Stimulated activated CD8-positive, alpha-beta memory T cell treated with anti-CD3 and anti-CD28 coated beads, Interleukin-12 subunit alpha, Interleukin-12 subunit beta, amount 100 ng/mL, for 1 hour (primary cell): ENCODE data around the gene PHACTR1.
"Not testable (repeated sequence)": the region's sequence is repeated elsewhere in the genome, so short reads cannot be mapped to it uniquely, and the experiment has no call there.

Experiments
- DNase-seq: peaks from one replicate; pipeline ENCODE4 v3.0.0-alpha.2; 2020; ENCODE audit warnings: low read depth

PHACTR1 gene

DNA sequence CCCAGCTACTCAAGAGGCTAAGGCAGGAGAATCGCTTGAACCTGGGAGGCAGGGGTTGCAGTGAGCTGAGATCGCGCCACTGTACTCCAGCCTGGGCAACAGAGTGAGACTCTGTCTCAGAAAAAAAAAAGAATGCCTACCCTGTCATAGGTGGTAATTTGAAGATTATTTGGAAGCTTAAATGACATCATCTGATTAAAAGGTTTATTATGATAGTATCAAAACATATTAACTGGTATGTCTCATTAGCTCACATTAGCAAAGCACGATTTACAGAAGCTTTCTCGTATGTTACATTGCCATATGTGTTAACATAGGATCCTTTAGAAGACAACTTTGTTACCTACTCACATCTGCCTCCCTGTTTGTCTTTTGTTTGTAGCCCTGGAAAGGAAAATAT is 443.3 kb downstream of the PHACTR1 start:
- not testable (repeated sequence) for DNase-seq

DNA sequence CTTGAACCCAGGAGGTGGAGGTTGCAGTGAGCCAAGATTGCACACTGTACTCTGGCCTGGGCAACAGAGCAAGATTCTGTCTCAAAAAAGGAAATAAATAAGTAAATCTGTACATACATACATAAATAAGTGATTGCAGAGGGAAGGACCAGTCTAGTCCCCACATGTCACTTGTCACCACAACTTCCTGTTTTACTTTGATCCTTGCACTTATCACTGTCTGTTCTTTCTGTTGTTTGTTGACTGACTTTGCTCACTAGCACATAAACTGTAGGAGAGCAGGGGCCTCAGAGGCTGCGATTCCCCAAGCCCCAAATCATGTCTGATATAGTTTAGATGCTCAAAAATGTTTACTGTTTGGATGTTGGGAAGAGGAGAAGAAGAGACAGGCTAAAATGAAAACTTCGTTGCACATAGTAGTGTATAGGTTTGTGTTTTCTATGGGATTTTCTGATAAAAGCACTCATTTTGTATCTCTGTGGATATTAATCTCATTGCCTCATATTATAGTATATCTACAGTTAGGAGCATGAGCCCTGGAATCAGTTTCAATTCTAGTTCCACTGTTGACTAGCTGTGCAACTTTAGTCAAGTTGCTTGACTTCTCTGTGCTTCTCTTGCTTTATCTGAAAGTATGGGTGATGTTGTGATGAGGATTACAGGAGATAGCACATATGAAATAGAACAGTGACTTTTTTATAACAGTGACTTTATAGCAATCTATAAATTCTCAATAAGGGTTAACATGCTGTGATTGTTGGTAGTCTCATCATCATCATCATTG is 446.8 kb downstream of the PHACTR1 start:
- no peak for DNase-seq

DNA sequence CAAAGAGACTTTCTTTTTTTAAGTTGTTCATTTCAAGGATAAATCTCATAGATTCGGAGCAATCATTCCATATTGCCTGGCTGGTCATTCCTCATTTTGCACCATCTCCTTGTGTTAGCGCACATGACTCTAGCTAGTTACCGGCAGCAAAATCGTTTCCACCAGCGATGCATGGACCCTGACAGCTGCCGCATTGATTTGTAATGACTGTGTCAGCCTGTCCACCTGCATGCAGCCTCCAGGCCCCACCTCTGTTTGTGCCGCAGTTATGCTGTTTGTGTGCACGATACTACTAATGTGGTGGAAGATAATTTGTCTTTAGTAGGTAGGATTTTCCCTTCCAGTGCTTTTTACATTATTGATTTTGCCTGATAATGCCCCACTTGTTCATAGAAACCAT is 447.7 kb downstream of the PHACTR1 start:
- DNase-seq = no peak

DNA sequence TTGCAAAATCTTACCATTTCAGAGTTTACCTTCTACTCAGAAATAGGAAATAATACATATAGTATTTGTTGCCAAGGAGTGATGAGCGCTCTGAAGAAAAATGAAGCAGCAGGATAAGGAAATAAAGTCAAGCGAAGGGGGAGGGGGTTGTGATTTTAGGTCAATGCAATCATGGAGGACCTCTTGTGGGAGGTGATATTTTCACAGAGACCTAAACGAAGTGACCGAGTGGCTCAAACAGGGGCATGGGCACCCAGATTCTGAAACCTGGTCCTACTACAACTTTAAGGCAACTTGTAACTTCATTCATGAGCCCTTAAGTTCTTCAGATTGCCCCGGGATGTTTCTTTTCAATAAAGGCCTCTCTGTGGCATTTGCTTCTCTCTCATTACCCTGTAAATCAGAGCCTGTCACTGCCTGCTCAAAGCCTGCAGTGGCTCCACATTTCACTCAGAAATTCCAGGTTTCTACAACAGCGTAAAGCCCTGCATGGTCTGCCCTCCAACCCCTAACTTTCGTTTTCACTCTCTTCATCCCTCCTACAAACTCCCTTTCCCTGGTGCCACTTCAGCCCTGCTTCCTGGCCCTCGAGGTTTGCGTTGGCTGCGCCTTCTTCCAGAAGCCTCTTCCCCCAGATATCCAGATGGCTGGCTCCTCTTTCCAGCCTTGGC is 449.1 kb downstream of the PHACTR1 start:
- DNase-seq = no peak

DNA sequence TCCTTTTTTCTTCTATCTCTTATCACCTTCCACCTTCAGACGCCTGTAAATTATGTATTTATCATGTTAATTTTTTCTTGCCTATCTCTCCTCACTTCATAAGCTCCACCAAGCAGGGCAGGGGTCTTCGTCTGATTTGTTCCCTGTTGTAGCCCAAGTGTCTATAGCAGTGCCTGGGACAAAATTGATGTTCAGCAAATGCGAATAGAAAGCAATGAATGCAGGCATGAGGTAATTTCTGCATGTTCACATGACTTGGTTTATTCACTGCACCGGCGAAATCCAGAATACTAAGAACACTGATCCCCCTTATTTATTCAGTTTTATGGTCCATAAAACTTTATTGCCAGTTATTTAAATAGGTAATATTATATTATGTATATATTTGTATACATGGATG is 449.7 kb downstream of the PHACTR1 start:
- no peak for DNase-seq

DNA sequence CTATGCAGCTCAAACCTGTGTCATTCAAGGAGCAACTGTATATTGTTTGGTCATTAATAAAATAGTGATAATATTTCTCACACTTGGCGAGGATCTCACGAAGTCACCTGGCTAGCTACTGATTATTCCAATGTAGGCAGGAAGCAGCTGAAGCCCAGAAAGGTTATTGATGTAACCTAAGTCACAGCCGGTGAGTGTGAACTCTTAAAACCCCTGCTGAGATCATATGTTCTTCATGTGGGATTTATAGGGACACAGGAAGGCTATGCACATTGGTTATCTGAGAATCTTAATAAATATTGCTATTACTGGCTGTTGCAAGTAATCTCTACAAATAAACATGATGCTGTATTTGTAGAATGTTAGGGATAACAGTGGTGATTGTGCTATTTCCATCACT is 450.3 kb downstream of the PHACTR1 start:
- no peak for DNase-seq

DNA sequence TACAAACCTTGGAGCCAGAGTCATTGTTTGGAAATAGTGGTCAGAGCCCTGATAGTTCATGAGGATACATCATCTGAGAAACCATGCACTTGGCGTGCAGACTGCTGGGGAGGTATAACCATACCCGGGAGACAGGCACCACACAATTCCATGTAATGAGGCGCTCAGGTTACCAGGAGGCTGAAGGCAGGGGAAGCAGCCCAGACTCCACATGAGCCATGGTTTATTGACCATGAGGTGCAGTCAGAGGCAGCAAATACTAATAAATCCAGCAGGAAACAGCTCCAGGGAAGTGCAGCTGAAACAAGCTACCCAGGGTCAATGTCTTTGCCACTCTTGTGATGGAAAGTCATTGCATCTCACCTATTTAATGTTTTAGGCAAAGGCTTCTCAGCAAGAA is 455.7 kb downstream of the PHACTR1 start:
- no peak for DNase-seq

DNA sequence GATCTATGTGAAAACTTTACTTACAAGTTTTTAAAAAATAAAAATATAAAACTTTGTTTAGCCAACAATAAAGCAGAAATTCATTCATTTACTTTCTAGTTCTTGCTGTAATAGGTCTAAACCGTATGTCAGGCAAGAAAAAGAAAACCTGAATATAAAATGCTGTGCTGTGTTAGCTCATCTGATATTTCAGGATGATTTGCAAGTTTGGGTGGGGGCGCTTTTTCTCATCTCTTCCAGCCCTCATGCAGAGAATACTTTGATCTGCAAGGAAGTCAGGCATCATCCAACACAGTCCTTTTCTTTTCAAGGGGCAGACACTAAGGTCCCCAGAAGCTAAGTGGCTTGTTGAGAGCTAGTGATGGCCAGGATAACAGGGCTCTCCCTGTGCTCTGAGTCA is 458.5 kb downstream of the PHACTR1 start:
- DNase-seq = no peak

DNA sequence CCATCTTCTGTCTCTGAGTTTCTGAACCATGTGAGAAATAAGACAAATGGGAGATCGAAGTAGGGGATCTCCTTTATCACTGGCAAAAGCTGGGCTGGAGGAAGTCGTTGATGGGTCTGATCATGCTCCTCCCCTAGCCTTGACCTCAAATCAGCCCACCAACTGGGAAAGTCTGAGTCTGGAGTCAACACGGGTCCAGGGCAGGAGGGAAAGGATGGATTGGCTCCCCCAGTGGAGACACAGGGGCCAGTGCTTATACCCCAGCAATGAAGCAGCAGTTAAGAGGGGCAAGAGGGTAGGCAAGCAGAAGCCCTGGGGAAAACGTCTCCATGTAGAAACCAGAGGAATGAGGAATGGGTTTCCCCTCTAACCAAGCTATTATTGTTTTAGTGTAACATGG is 459.2 kb downstream of the PHACTR1 start:
- no peak for DNase-seq

DNA sequence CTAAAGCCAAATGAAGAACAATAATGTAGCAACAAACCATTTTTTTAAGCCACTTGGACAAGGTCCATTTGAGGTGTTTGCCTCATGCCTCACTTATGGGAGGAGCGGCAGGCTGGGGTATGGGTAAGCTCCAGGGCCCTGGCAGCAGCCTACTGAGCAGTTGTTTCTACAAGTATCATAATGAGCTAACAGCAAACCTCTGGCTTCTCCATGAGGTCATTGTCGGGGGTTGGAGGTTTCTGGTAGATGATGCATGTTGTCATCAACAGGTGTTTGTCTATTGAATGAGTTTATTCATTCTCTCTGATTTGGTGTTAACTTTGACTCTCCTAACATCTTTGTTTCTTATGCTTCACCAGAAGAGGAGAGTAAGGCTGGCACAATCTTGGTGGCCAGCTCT is 461.1 kb downstream of the PHACTR1 start:
- DNase-seq = no peak

DNA sequence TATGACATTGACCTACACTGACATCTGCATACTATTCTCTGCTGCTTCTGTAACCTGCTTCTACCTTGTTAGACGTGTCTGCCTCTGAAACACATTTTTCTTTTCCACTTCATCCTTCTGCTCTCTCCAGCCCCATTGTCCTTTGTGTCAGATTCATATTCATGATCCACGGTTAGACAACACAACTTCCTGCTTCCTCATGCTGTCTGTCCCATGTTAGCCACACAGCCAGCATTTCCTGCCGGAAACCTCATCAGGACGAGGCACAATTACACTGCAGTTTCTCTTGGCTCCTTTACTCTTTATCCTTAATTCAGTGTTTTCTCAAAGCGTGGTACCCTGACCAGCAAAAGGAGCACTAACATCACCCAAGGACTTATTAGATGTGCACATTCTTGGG is 461.5 kb downstream of the PHACTR1 start:
- DNase-seq = no peak

DNA sequence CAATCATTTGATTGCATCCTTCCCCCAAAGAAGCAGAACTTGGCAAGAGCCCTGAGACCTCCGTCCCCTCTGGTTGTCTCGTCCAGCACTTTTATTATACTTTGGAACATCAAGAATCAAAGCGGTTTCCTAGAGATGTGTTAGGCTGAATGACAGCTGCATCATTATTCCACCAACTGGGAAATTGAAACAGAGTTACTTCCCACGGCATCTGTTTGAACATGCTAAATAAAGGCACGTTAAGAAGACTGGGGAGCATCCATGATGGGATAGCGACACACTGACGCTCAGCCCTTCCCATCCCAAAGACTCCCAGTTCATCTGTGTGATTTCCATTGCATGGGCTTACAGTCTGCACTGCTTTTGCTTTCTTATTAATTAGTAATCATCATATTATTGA is 464.0 kb downstream of the PHACTR1 start:
- DNase-seq = no peak

DNA sequence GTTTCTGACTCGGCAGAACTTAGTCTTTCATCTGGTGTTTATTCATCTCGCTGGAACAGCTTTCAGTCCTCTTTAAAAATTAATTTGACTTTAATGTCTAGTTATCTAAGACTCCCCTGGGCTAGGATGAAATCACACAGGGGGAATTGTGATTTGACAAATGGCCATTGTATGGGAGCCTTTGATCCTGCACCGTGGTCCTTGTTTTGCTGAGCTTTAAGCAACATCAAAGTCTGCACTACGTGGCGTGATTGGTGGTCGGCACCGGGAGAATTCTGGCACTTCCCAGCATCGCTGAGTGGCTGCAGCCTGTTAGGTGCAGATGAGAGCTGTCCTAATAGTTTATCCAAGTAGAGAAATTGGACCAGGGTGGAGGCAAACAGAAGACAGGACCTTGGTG is 464.8 kb downstream of the PHACTR1 start:
- no peak for DNase-seq

DNA sequence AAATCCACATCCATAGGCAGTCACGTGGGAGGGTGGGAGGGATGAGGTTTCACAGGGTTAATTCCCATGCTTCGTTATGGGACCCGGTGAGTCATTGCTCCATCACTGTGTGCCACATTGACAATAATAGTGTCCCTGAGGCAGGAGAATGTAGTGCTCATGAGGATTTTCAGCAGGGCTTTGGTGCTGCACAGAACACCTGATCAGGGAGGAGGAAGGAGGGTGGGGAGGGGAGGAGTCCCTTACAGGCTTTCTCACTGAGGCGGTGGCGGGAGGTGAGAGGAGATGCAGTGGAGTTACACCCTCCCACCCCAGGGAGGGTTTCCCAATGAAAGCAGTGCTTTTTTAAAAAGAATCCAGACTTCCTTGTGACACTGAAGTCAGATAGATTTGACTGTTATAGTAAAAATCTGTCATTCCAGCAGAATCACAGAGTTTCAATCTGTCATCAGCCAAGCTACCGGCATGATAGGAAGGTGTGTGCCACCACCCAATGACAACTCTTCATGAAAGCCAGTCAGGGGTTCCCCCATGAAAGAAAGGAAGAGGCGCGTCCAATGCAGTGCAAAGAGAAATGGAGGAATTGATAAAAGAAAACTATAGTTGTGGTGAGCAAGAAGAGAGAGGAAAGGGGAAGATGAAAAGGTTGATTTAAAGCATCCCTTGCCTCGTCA is 467.0 kb downstream of the PHACTR1 start:
- no peak for DNase-seq

DNA sequence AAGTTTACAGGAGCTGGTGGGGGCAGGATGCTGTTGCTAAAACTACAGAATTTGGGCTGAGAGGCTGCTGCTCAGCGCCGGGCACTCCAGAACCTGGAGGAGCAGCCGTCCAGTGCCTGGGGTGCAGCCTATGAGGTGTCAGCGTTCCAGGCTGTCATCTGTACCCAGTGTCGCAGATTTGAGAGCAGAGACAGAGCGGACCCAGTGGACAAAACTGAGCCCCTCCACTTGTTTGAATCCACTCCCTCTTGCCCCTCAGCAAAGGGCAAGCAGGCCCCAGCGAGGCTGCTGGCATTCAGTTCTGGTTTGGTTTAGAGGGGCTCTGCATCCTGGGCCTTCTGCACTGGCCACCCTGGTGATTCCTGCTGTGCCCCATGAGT is 467.5 kb downstream of the PHACTR1 start:
- DNase-seq = no peak

DNA sequence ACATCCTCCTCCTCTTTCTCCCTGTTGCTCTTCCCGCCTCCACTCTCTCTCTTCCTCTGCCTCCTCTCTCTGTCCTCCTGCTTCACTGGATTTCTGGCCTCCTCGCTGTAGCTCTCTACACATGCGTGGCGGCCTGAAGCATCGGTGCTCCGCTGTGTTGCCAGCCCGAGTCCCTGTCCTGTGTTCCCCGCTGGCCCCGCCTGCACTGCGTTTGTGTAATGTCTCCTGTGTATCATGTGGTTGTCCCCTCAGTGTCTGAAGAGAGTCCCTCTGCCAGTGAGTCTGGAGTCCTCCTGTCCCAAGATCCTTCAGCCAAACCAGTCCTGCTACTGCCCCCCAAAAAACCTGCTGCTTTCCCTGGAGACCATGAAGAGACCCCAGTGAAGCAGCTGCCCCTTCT is 468.0 kb downstream of the PHACTR1 start:
- no peak for DNase-seq

DNA sequence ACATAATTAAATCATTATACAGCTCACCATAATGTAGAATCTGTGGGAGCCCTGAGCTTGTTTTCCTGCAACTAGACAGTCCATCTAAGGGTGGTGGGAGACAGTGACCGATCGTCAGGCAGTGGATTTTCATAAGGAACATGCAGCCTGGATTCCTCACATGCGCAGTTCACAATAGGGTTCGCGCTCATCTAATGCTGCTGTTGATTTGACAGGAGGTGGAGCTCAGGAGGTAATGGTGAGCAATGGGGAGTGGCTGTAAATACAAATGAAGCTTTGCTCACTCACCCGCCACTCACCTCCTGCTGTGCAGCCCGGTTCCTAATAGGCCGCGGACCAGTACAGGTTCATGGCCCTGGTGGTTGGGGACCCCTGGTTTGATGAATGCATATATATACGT is 470.3 kb downstream of the PHACTR1 start:
- DNase-seq = no peak

DNA sequence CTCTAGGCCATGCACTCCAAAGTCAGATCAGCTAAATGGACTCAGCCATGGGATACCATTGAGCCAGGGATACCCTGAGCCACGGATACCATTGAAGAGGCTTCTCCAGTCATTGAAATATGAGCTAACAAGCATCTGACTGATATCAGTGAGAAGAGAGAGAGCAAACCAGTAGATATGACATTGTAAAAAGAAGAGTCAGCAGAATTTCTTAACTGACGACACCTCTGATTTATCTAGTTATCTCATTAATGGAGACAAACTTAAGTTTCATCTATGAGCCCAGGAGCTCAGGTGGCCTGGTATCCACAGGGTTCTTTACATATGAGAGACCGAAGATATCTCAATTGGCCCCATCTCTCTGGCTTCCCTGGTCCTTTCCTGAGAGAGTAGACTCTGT is 471.1 kb downstream of the PHACTR1 start:
- DNase-seq = no peak

DNA sequence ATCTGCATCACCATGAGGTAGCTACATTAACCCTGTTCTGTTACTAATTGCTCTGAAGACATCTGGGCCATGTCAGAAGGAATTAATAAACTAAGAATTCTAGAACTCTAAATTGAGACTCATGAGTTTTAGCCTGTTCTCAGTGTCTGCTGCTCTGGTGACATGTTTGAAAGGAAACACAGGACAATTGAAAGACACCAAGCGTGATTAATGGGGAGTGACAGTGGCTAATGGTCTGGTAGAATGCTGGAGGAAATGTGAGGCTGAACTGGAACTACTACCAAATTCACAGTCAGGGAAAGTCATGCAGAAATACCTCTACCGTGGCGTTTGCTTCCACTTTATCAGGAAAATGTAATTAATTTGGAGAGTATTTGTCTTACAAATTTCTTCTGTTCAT is 471.7 kb downstream of the PHACTR1 start:
- no peak for DNase-seq

DNA sequence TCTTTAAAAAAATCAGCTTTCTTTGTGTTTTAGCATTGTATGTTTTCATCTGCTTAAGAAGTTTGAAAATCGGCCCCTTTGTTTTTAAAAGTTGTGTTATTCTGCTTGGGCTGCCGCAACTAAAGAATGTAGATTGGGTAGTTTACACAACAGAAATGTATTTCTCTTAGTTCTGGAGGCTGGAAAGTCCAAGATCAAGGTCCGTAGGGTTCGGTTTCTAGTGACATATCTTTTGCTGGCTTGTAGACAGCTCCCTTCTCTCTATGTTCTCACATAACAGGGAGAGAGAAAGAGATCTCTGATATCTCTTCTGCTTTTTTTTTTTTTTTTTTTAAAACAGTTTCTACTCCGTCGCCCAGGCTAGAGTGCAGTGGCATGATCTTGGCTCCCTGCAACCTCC is 473.1 kb downstream of the PHACTR1 start:
- DNase-seq = no peak

DNA sequence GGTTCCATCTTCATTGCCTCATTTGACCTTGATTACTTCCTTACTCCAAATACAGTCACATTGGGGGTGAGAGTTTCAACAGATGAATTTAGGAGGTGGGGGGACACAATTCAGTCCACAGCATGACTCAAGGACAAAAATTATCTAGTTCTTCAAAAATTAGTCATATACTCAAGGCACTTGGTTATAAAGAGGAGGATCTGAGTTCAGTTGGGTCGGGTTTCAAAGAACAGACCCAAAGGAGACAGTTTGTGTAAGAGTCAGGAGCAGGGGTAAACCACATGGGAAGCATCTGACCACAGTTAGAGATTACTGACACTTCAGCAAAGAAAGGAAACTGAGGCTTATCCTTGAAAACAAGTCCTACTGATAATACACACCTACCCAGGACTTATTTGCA is 473.8 kb downstream of the PHACTR1 start:
- DNase-seq = no peak

DNA sequence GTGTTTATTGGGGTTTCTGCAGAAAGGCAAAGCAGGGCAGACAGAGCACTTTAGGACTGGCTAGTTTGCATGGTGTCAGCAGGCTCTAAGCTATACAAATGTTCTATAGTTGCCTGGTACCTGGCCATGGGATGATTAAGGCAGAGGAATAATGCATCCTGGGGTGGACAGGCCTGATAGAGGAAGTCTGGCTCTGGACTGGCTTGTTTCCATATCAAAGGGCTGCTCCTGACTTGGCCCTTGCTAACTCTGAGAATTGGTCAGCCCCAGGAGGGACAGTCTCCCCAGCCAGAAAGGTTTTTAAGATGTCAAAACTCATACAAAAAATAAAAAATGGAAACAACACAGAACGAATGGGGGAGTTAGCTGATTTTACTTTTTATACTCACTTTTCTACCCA is 474.9 kb downstream of the PHACTR1 start:
- no peak for DNase-seq

DNA sequence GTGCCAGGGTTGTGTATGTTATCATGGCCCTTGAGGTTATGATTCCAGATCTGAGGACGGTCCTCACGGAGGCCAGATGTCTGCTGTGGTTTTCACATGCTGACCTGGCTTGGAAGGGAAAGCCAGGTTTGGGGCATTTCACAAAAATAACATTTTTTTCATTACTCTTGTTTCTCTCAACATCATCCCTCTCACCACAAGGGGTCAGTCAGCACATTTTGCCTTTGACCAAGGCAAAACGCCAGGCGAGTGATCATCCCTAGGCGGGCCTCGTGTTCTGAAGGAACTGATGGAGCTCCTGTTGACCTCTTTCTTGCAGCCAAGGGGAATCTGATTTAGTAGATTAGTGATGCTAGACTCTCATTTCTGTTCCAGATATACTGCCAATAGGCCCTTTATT is 478.3 kb downstream of the PHACTR1 start:
- no peak for DNase-seq

DNA sequence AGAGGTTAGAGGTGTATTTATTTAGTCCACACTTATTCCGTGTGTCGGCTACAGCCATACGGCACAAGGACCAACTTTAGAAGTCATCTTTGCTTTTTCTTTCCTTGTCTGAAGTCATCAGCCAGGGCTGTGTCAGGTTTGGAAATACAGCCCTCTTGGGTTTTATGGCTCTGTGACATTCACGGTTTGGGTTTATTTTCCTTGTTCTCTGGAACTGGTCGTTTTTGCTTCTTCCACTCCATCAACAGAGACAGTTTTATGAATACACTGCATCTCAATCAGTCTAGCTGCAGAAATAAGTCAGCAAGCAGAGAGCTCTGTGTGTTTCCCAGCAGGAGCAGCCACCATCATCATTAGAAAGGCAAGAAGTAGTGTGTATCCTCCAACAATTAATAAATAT is 479.2 kb downstream of the PHACTR1 start:
- no peak for DNase-seq
